A673 (cell line): ENCODE data around the gene CELF4.

Experiments
- CTCF ChIP-seq: fragments of 300-800, 200-600 bp; sonication (generic); conservative IDR thresholded peaks from 2 replicates; pipeline ENCODE4 v1.5.1; 2017; ENCODE audit warnings: low read depth, mild to moderate bottlenecking, antibody characterized with exemption, low read length, moderate library complexity, mixed read lengths
- EZH2 ChIP-seq: fragments of 200-600 bp; sonication (generic); IDR thresholded peaks from 2 replicates; pipeline ENCODE4 v1.6.1; 2017; ENCODE audit warnings: borderline replicate concordance, low read depth, mild to moderate bottlenecking, mixed read lengths, antibody characterized with exemption, low read length; ENCODE audit not compliant: poor library complexity, severe bottlenecking

- TF ChIP-seq CTCF: no peak
- TF ChIP-seq EZH2: no peak
These were observed 171.0 kb downstream of the CELF4 start for GRCh38 chr18:37394610-37394965.
